ENCODE results near the gene GSDME.

The GSDME gene

GRCh38 chr7:24718977-24719491, 38.2 kb downstream of the GSDME start:
- no peak for DNase-seq

- no peak for DNase-seq
Measured at GRCh38 chr7:24718431-24718831, 38.8 kb downstream of the GSDME start.

- no peak for DNase-seq
Measured at GRCh38 chr7:24717694-24718320, 39.5 kb downstream of the GSDME start.

- no peak for DNase-seq
Measured at GRCh38 chr7:24717247-24717622, 40.0 kb downstream of the GSDME start.

GRCh38 chr7:24716480-24717246, 40.6 kb downstream of the GSDME start:
- DNase-seq: no peak

GRCh38 chr7:24715661-24716479, 41.4 kb downstream of the GSDME start:
- peak; percentile 36 for DNase-seq

- DNase-seq: no peak
Measured at GRCh38 chr7:24715171-24715570, 42.1 kb downstream of the GSDME start.

- DNase-seq: no peak
Measured at GRCh38 chr7:24714676-24715010, 42.6 kb downstream of the GSDME start.

GRCh38 chr7:24713850-24714675, 43.2 kb downstream of the GSDME start:
- no peak for DNase-seq

- DNase-seq: no peak
Measured at GRCh38 chr7:24713039-24713793, 44.0 kb downstream of the GSDME start.

GRCh38 chr7:24709585-24710360, 47.5 kb downstream of the GSDME start:
- no peak for DNase-seq

- DNase-seq: no peak
Measured at GRCh38 chr7:24709051-24709450, 48.2 kb downstream of the GSDME start.

GRCh38 chr7:24707988-24708615, 49.2 kb downstream of the GSDME start:
- no peak for DNase-seq

- DNase-seq: no peak
Measured at GRCh38 chr7:24706211-24707170, 50.8 kb downstream of the GSDME start.

- peak; percentile 86 for DNase-seq
Measured at GRCh38 chr7:24705461-24705954, 51.8 kb downstream of the GSDME start.

- DNase-seq: no peak
Measured at GRCh38 chr7:24704311-24704710, 53.0 kb downstream of the GSDME start.

GRCh38 chr7:24703296-24703695, 54.0 kb downstream of the GSDME start:
- DNase-seq: no peak

- DNase-seq: no peak
Measured at GRCh38 chr7:24702755-24703154, 54.5 kb downstream of the GSDME start.

All from MV-4-11 (cell line).